ENCODE data around the gene PNPLA6.

DNA sequence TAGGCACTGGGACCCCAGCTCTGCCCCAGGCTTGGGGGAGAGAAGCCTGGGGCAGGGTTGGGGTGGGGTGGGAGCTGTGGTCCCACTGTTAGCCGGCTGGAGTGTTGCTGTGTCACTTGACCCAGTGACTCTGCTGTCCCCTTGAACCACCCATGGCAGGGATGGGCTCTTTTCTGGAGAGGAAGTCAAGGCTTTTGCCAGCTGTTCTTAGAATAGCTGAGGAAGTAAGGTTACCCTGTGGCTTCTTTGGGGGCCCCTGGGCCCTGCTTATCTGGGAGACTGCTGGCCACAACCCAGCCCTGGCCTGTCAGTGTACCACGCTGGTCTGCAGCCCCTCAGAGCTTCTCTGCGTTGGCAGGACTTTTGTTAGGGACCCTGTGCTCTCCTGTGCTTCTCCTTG, 9.1 kb downstream of the PNPLA6 start:
- TF ChIP-seq, protein P1, sequence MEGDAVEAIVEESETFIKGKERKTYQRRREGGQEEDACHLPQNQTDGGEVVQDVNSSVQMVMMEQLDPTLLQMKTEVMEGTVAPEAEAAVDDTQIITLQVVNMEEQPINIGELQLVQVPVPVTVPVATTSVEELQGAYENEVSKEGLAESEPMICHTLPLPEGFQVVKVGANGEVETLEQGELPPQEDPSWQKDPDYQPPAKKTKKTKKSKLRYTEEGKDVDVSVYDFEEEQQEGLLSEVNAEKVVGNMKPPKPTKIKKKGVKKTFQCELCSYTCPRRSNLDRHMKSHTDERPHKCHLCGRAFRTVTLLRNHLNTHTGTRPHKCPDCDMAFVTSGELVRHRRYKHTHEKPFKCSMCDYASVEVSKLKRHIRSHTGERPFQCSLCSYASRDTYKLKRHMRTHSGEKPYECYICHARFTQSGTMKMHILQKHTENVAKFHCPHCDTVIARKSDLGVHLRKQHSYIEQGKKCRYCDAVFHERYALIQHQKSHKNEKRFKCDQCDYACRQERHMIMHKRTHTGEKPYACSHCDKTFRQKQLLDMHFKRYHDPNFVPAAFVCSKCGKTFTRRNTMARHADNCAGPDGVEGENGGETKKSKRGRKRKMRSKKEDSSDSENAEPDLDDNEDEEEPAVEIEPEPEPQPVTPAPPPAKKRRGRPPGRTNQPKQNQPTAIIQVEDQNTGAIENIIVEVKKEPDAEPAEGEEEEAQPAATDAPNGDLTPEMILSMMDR (conservative IDR thresholded peaks at IDR 0.05; ENCODE audit: low read depth, low read length): no peak
- TF ChIP-seq EZH2 (IDR thresholded peaks at IDR 0.05; ENCODE audit: low read length, unreplicated experiment): no peak
